Psoas muscle (tissue), 8 donors: ENCODE data around the gene NAA50. TPM values are rescaled to one million over a fixed set of nuclear protein-coding genes. Genes with fewer than 3 reads are reported as not detected.

Experiments used
- ATAC-seq, 4 donors: fragments of 200-7000 bp; cut with Tn5 transposase; one replicate each; pipeline ENCODE4 v1.9.1; 2020; ENCODE audit warnings: moderate library complexity in 3 of 4, mild to moderate bottlenecking in 2 of 4
- DNase-seq, 2 donors: peaks; one replicate each; pipeline ENCODE4 v3.0.0-alpha.2; 2020
- H3K27ac ChIP-seq: fragments of 200-600 bp; one replicate; pipeline ENCODE4 v1.8.0; 2022
- H3K27me3 ChIP-seq, 3 donors: fragments of 200-600 bp in 1 of 3; one replicate each; pipeline versions ENCODE4 v1.6.1 to v1.8.0; 2013 to 2022; ENCODE audit warnings: low read length in 2 of 3, mild to moderate bottlenecking in 2 of 3, moderate library complexity in 1 of 3; ENCODE audit not compliant: insufficient read depth in 3 of 3
- H3K36me3 ChIP-seq, 2 donors: fragments of 200-600 bp in 1 of 2; one replicate each; pipeline versions ENCODE4 v1.6.1 to v1.8.0; 2013 to 2022; ENCODE audit warnings: low read depth in 1 of 2, mild to moderate bottlenecking in 1 of 2, moderate library complexity in 1 of 2; ENCODE audit not compliant: insufficient read depth in 1 of 2
- H3K4me1 ChIP-seq: fragments of 200-600 bp; one replicate; pipeline ENCODE4 v1.8.0; 2022
- H3K4me3 ChIP-seq: fragments of 200-600 bp; one replicate; pipeline ENCODE4 v1.8.0; 2022; ENCODE audit warnings: mild to moderate bottlenecking
- H3K9me3 ChIP-seq: fragments of 200-600 bp; one replicate; pipeline ENCODE4 v1.8.0; 2022
- WGBS, 3 donors: extraction: QIAGEN DNeasy Blood & Tissue Kit; methylation state at CpG; one replicate each; pipeline versions ENCODE4 v1.1.6 to v1.1.7; 2013; 5-methylcytosine and 5-hydroxymethylcytosine counted together
- intact Hi-C, 2 donors: fragments of 100-400 bp; cut with DNase I; formaldehyde crosslinking; loops; one replicate each; pipeline versions ENCODE4 v1.11.0 to v1.14.2; 2022
- polyA plus RNA-seq, 3 donors: library from polyadenylated mRNA; stranded (reverse); fragments of 200-250 nt; gene quantifications; one replicate each; pipeline ENCODE4 v1.2.3, GENCODE V29; 2013
- total RNA-seq, 4 donors: library from RNA; stranded (reverse); fragmentation: NEBNext Ultra II Directional in 2 of 4; extraction: Animal tissue kit (Norgen Biotek cat#: 25700) in 2 of 4; gene quantifications; one replicate each; pipeline versions ENCODE4 v1.2.1 to v1.2.4, GENCODE V29; 2021 to 2023
- TF ChIP-seq, protein P1 (sequence below): fragments of 200-600 bp; IDR thresholded peaks from one replicate; pipeline ENCODE4 v1.8.0; 2022; ENCODE audit warnings: antibody characterized with exemption
- donor health status: healthy with polysubstance abuse.
- donor health status: DM: no; HTN: no; CAD: no; lungs with moderate emphysema.
- donor health status: Bipolar disorder and iron deficiency.
- donor health status: healthy.
- donor health status: DM: yes; HTN: yes; CAD: no.
- donor health status: DM: no; HTN: no; CAD: no.
- donor health status: DM: no; HTN: no; CAD: no.
- donor health status: DM: yes; HTN: yes; CAD: no.

The NAA50 gene
- total and polyA plus RNA-seq, 7 donors = 144 to 495 (median 265) TPM

DNA sequence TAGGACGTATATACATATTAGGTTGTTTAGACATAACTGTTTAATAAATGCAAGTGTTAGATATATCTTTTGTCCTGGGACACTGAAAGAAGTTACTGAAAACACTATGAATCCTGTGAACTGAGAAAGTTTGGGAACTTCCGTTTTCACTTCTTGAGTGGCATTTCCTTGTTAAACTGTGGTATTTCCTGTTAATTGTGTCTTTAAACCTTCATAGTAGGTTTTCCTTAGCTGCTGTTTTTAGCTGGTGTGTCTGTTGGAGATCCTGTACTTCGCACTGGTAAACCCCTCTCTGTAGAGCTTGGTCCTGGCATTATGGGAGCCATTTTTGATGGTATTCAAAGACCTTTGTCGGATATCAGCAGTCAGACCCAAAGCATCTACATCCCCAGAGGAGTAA is 37.9 kb upstream of the NAA50 start:
- no peaks in the 10 kb centered on the region for H3K9me3 ChIP-seq
- H3K27ac ChIP-seq = peak overlapping the region; percentile 59
- TF ChIP-seq, protein P1, sequence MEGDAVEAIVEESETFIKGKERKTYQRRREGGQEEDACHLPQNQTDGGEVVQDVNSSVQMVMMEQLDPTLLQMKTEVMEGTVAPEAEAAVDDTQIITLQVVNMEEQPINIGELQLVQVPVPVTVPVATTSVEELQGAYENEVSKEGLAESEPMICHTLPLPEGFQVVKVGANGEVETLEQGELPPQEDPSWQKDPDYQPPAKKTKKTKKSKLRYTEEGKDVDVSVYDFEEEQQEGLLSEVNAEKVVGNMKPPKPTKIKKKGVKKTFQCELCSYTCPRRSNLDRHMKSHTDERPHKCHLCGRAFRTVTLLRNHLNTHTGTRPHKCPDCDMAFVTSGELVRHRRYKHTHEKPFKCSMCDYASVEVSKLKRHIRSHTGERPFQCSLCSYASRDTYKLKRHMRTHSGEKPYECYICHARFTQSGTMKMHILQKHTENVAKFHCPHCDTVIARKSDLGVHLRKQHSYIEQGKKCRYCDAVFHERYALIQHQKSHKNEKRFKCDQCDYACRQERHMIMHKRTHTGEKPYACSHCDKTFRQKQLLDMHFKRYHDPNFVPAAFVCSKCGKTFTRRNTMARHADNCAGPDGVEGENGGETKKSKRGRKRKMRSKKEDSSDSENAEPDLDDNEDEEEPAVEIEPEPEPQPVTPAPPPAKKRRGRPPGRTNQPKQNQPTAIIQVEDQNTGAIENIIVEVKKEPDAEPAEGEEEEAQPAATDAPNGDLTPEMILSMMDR = no peak
- 71 to 78% (median 73%) methylated on average over 4 of the region's 4 CpGs for WGBS, 3 donors
- ATAC-seq (peak in 1 of 4 donors; percentile 37), DNase-seq (no peak)
- peaks cover 27% of the 10 kb centered on the region for H3K4me1 ChIP-seq
- H3K27me3 ChIP-seq = no peaks in the 10 kb centered on the region
- H3K4me3 ChIP-seq = no peak overlapping the region
- H3K36me3 ChIP-seq = peaks cover 0 to 44% of the 10 kb centered on the region in 2 donors
- intact Hi-C loops = no loop called here

DNA sequence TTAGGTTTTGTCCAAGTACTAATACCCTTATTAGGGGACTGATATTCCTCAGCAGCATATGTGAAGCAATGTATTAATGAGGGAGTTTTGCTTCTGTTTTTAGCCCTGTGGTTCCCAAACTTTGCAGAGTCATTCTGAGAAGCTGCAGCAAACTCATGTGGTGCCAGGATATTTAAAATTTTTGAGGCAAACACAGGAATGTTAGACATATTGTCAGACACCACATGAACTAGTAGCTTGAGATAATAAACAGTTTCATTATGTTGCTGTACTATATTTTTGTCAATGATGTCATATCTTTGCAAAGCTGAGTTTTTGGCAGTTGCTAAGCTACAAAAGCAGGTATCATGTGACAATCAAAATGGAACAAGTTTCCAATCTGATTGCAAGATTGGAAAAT is 37.4 kb upstream of the NAA50 start:
- no peak overlapping the region for H3K4me3 ChIP-seq
- H3K27ac ChIP-seq = peak overlapping the region; percentile 59
- intact Hi-C loops = no loop called here
- TF ChIP-seq, protein P1 = no peak
- no peaks in the 10 kb centered on the region for H3K27me3 ChIP-seq
- peaks cover 0 to 41% of the 10 kb centered on the region in 2 donors for H3K36me3 ChIP-seq
- H3K9me3 ChIP-seq = no peaks in the 10 kb centered on the region
- DNase-seq = no peak
- ATAC-seq = peak in 3 of 4 donors; percentile 37 to 74 (median 57)
- H3K4me1 ChIP-seq = peaks cover 27% of the 10 kb centered on the region

DNA sequence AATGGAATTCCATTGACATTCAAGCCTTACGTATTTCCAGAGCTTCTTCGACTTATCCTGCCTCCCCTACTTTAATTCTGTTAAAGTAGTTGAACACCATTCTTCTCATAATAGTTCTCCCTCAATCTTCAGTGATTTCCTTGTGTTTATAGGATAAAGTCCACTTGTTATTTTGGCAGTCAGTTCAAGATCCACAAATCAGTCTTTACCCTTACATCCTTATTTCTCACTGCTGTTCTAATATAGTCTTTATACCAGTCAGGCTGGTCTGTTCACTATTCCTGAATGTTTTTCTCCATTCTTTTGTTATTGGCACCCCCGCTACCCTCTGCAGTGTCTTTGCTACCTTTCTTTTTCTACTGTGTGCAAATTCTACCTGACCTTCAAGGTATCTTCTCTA is 30.5 kb upstream of the NAA50 start:
- H3K36me3 ChIP-seq = peaks cover 0 to 11% of the 10 kb centered on the region in 2 donors
- no peaks in the 10 kb centered on the region for H3K27me3 ChIP-seq
- TF ChIP-seq, protein P1 = no peak
- 91 to 97% (median 92%) methylated on average over 3 of the region's 3 CpGs for WGBS, 3 donors
- no peak for DNase-seq
- H3K4me3 ChIP-seq = no peak overlapping the region
- ATAC-seq = no peak
- no peaks in the 10 kb centered on the region for H3K9me3 ChIP-seq
- intact Hi-C loops = no loop called here
- H3K27ac ChIP-seq = no peak overlapping the region
- peaks cover 11% of the 10 kb centered on the region for H3K4me1 ChIP-seq

DNA sequence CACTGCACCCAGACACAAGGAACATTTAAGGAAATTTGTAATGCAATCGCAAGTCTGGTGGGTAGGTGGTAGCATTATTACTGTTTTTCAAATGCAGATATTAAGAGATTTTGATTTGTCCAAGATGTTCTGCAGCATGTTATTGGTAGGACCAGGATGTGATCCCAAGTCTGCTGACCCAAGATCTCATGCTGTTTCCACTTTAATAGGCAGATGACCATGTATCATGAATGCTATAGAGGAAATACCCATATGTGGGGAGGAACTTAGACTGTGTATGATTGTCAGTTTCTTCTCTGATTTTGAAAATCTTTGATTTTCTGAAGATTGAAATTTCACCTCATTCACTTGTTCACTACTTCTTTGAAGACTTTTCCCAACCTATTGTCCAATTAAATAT is 29.5 kb upstream of the NAA50 start:
- WGBS, 3 donors = 95 to 100% (median 99%) methylated on average over 1 of the region's 1 CpG
- no peak overlapping the region for H3K27ac ChIP-seq
- H3K4me3 ChIP-seq = no peak overlapping the region
- DNase-seq = no peak
- peaks cover 11% of the 10 kb centered on the region for H3K4me1 ChIP-seq
- peaks cover 0 to 11% of the 10 kb centered on the region in 2 donors for H3K36me3 ChIP-seq
- TF ChIP-seq, protein P1 = no peak
- intact Hi-C loops = no loop called here
- H3K9me3 ChIP-seq = no peaks in the 10 kb centered on the region
- H3K27me3 ChIP-seq = no peaks in the 10 kb centered on the region
- ATAC-seq = no peak

DNA sequence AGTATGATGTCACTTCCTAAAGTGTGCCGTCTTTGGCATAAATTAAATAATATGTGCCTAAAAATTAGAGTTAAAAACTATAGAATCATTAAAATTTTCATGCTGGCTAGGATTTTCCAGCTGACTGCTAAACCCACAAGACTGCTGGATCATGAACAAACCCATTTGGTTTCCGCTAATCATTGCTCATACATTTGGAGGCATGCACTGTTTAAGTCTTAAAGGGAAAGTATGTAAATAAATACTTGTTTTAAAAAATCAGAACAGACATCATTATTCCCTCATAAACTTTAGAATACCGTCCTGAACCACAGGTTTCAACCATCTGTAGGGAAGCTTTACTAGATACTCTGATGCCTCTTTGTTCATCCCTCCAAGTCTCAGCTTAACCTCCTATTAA is 27.3 kb upstream of the NAA50 start:
- Histone ChIP-seq H3K36me3 (no peaks in the 10 kb centered on the region), H3K4me1 (peaks cover 3% of the 10 kb centered on the region), H3K4me3 (no peak overlapping the region), H3K27ac (no peak overlapping the region), H3K9me3 (no peaks in the 10 kb centered on the region), H3K27me3 (no peaks in the 10 kb centered on the region)
- intact Hi-C loops = no loop called here
- TF ChIP-seq, protein P1 = no peak
- WGBS, 3 donors = 81 to 93% (median 82%) methylated on average over 3 of the region's 3 CpGs
- ATAC-seq (no peak), DNase-seq (no peak)
